HUES64 (cell line): Measurements from ENCODE around the gene CACNA2D3.

Experiments
- H3K27ac ChIP-seq: 2 replicates; pipeline ENCODE4 v1.7.0; 2013; ENCODE audit warnings: low read depth, low read length, inconsistent platforms
- H3K27me3 ChIP-seq: 2 replicates; pipeline ENCODE4 v1.6.1; 2013; ENCODE audit warnings: mild to moderate bottlenecking, low read length; ENCODE audit not compliant: insufficient read depth
- H3K36me3 ChIP-seq: 2 replicates; pipeline ENCODE4 v1.6.1; 2013; ENCODE audit warnings: mild to moderate bottlenecking, low read length; ENCODE audit not compliant: insufficient read depth
- H3K4me1 ChIP-seq: 2 replicates; pipeline ENCODE4 v1.6.1; 2013; ENCODE audit warnings: mild to moderate bottlenecking, low read length, moderate library complexity; ENCODE audit not compliant: insufficient read depth
- H3K4me3 ChIP-seq: 2 replicates; pipeline ENCODE4 v1.5.1; 2013; ENCODE audit warnings: mild to moderate bottlenecking, low read length, moderate library complexity
- H3K9ac ChIP-seq: 2 replicates; pipeline ENCODE4 v1.6.1; 2013; ENCODE audit warnings: mild to moderate bottlenecking, low read depth, low read length
- H3K9me3 ChIP-seq: 2 replicates; pipeline ENCODE4 v1.6.1; 2013; ENCODE audit warnings: low read depth, low read length; ENCODE audit not compliant: insufficient read depth
- WGBS: fragments of 150-250, 120-280 bp; methylation state at CpG from one replicate; pipeline ENCODE4 v1.1.7; 2013; ENCODE audit warnings: missing lambda C conversion rate; 5-methylcytosine and 5-hydroxymethylcytosine counted together

Gene CACNA2D3

GRCh38 chr3:54653456-54654195 is 531.3 kb downstream of the CACNA2D3 start:
- no peaks in the 10 kb centered on the region for H3K36me3 ChIP-seq
- no peaks in the 10 kb centered on the region for H3K27me3 ChIP-seq
- no peaks in the 10 kb centered on the region; the same call in 1 of the 2 replicates for H3K4me1 ChIP-seq
- H3K9me3 ChIP-seq: 0 out of 2 replicates have a peak, but pooled peaks cover 4% of the 10 kb centered on the region
- no peak overlapping the region for H3K4me3 ChIP-seq
- H3K27ac ChIP-seq: no peak overlapping the region
- WGBS: 91% methylated on average over 6 of the region's 6 CpGs
- H3K9ac ChIP-seq: no peak overlapping the region

- H3K27me3 ChIP-seq: no peaks in the 10 kb centered on the region
- WGBS: 93% methylated on average over 4 of the region's 4 CpGs
- peaks cover 7% of the 10 kb centered on the region for H3K4me1 ChIP-seq
- H3K36me3 ChIP-seq: no peaks in the 10 kb centered on the region
- no peak overlapping the region for H3K27ac ChIP-seq
- no peak overlapping the region for H3K9ac ChIP-seq
- H3K4me3 ChIP-seq: no peak overlapping the region
- H3K9me3 ChIP-seq: no peaks in the 10 kb centered on the region
Observed at GRCh38 chr3:54654776-54655175, 532.4 kb downstream of the CACNA2D3 start.

GRCh38 chr3:54659347-54659746 is 537.0 kb downstream of the CACNA2D3 start:
- Histone ChIP-seq H3K36me3 (no peaks in the 10 kb centered on the region), H3K27me3 (no peaks in the 10 kb centered on the region), H3K9me3 (no peaks in the 10 kb centered on the region), H3K4me3 (no peak overlapping the region), H3K9ac (no peak overlapping the region), H3K27ac (no peak overlapping the region), H3K4me1 (peaks cover 20% of the 10 kb centered on the region)
- WGBS: 79% methylated on average over 3 of the region's 3 CpGs

- Histone ChIP-seq H3K9ac (no peak overlapping the region), H3K27me3 (no peaks in the 10 kb centered on the region), H3K9me3 (no peaks in the 10 kb centered on the region), H3K36me3 (no peaks in the 10 kb centered on the region), H3K27ac (peak overlapping the region; percentile 31; the same call in 1 of the 2 replicates), H3K4me3 (no peak overlapping the region), H3K4me1 (peaks cover 20% of the 10 kb centered on the region)
- 91% methylated on average over 9 of the region's 9 CpGs for WGBS
Observed at GRCh38 chr3:54660714-54661132, 538.4 kb downstream of the CACNA2D3 start.

- Histone ChIP-seq H3K9ac (no peak overlapping the region), H3K27me3 (no peaks in the 10 kb centered on the region), H3K36me3 (no peaks in the 10 kb centered on the region), H3K27ac (peak overlapping the region; percentile 31; the same call in 1 of the 2 replicates), H3K4me3 (no peak overlapping the region), H3K4me1 (peaks cover 20% of the 10 kb centered on the region), H3K9me3 (no peaks in the 10 kb centered on the region)
- 97% methylated on average over 3 of the region's 3 CpGs for WGBS
Observed at GRCh38 chr3:54661151-54661550, 538.8 kb downstream of the CACNA2D3 start.

- Histone ChIP-seq H3K27me3 (no peaks in the 10 kb centered on the region), H3K4me3 (no peak overlapping the region), H3K27ac (no peak overlapping the region), H3K4me1 (peaks cover 20% of the 10 kb centered on the region), H3K9me3 (no peaks in the 10 kb centered on the region), H3K36me3 (no peaks in the 10 kb centered on the region), H3K9ac (no peak overlapping the region)
- WGBS: 97% methylated on average over 4 of the region's 4 CpGs
Observed at GRCh38 chr3:54663501-54664011, 541.2 kb downstream of the CACNA2D3 start.

- no peak overlapping the region for H3K27ac ChIP-seq
- no peak overlapping the region for H3K9ac ChIP-seq
- H3K27me3 ChIP-seq: no peaks in the 10 kb centered on the region
- no peaks in the 10 kb centered on the region for H3K36me3 ChIP-seq
- 98% methylated on average over 8 of the region's 8 CpGs for WGBS
- H3K9me3 ChIP-seq: no peaks in the 10 kb centered on the region
- H3K4me3 ChIP-seq: no peak overlapping the region
- H3K4me1 ChIP-seq: peaks cover 15% of the 10 kb centered on the region
Observed at GRCh38 chr3:54665016-54665600, 542.8 kb downstream of the CACNA2D3 start.

GRCh38 chr3:54668236-54668635 is 545.9 kb downstream of the CACNA2D3 start:
- Histone ChIP-seq H3K9ac (no peak overlapping the region), H3K27ac (no peak overlapping the region), H3K4me1 (peaks cover 24% of the 10 kb centered on the region), H3K9me3 (no peaks in the 10 kb centered on the region), H3K4me3 (no peak overlapping the region), H3K27me3 (no peaks in the 10 kb centered on the region), H3K36me3 (no peaks in the 10 kb centered on the region)
- WGBS: 97% methylated on average over 2 of the region's 3 CpGs

- Histone ChIP-seq H3K4me3 (no peak overlapping the region), H3K9ac (no peak overlapping the region), H3K36me3 (no peaks in the 10 kb centered on the region), H3K4me1 (peaks cover 24% of the 10 kb centered on the region), H3K27me3 (no peaks in the 10 kb centered on the region), H3K27ac (peak overlapping the region; percentile 46; the same call in 1 of the 2 replicates), H3K9me3 (no peaks in the 10 kb centered on the region)
- 56% methylated on average over 7 of the region's 8 CpGs for WGBS
Observed at GRCh38 chr3:54670201-54671000, 548.0 kb downstream of the CACNA2D3 start.

GRCh38 chr3:54671511-54671910 is 549.2 kb downstream of the CACNA2D3 start:
- Histone ChIP-seq H3K9me3 (no peaks in the 10 kb centered on the region), H3K27me3 (no peaks in the 10 kb centered on the region), H3K36me3 (no peaks in the 10 kb centered on the region), H3K27ac (no peak overlapping the region), H3K4me1 (peaks cover 24% of the 10 kb centered on the region), H3K9ac (no peak overlapping the region), H3K4me3 (no peak overlapping the region)
- 85% methylated on average over 2 of the region's 2 CpGs for WGBS

- no peak overlapping the region for H3K4me3 ChIP-seq
- WGBS: 92% methylated on average over 5 of the region's 5 CpGs
- H3K36me3 ChIP-seq: no peaks in the 10 kb centered on the region
- H3K9ac ChIP-seq: no peak overlapping the region
- no peaks in the 10 kb centered on the region for H3K9me3 ChIP-seq
- H3K4me1 ChIP-seq: peaks cover 10% of the 10 kb centered on the region
- no peaks in the 10 kb centered on the region for H3K27me3 ChIP-seq
- H3K27ac ChIP-seq: no peak overlapping the region
Observed at GRCh38 chr3:54676087-54676486, 553.7 kb downstream of the CACNA2D3 start.
